Retinal pigment epithelial cell (primary cell): ENCODE results near the gene OR2Z1.
"Not testable (repeated sequence)": the region's sequence is repeated elsewhere in the genome, so short reads cannot be mapped to it uniquely, and the experiment has no call there.

Experiments
- DNase-seq: peaks from one replicate; pipeline ENCODE4 v3.0.0-alpha.2; 2010; ENCODE audit warnings: low read depth
- H3K4me3 ChIP-seq: 2 replicates; pipeline ENCODE4 v1.5.1; 2011; ENCODE audit warnings: mild to moderate bottlenecking, low read length, control low read depth, moderate library complexity
- TF ChIP-seq, protein P1 (sequence below): conservative IDR thresholded peaks from 2 replicates; pipeline ENCODE4 v1.5.1; 2011; ENCODE audit warnings: low read depth, low read length, control low read depth, inconsistent platforms

OR2Z1 gene

GRCh38 chr19:8738377-8738776, 16.9 kb downstream of the OR2Z1 start:
- DNase-seq, result no peak
- TF ChIP-seq, protein P1, sequence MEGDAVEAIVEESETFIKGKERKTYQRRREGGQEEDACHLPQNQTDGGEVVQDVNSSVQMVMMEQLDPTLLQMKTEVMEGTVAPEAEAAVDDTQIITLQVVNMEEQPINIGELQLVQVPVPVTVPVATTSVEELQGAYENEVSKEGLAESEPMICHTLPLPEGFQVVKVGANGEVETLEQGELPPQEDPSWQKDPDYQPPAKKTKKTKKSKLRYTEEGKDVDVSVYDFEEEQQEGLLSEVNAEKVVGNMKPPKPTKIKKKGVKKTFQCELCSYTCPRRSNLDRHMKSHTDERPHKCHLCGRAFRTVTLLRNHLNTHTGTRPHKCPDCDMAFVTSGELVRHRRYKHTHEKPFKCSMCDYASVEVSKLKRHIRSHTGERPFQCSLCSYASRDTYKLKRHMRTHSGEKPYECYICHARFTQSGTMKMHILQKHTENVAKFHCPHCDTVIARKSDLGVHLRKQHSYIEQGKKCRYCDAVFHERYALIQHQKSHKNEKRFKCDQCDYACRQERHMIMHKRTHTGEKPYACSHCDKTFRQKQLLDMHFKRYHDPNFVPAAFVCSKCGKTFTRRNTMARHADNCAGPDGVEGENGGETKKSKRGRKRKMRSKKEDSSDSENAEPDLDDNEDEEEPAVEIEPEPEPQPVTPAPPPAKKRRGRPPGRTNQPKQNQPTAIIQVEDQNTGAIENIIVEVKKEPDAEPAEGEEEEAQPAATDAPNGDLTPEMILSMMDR, result no peak

GRCh38 chr19:8739291-8740065, 18.0 kb downstream of the OR2Z1 start:
- not testable (repeated sequence) for H3K4me3 ChIP-seq, DNase-seq

More at GRCh38 chr19:8738377-8738776, 16.9 kb downstream of the OR2Z1 start:
- H3K4me3 ChIP-seq, result no peak overlapping the region

GRCh38 chr19:8767257-8767656, 45.8 kb downstream of the OR2Z1 start:
- not testable (repeated sequence) for DNase-seq

GRCh38 chr19:8769265-8769664, 47.8 kb downstream of the OR2Z1 start:
- DNase-seq, H3K4me3 ChIP-seq: not testable (repeated sequence)

More at GRCh38 chr19:8767257-8767656, 45.8 kb downstream of the OR2Z1 start:
- H3K4me3 ChIP-seq, result not testable (repeated sequence)

GRCh38 chr19:8773587-8773986, 52.2 kb downstream of the OR2Z1 start:
- not testable (repeated sequence) for H3K4me3 ChIP-seq, DNase-seq
